GM12878 (cell line): ENCODE results near the gene CSN1S1. TPM values are rescaled to one million over a fixed set of nuclear protein-coding genes. Genes with fewer than 3 reads are reported as not detected.

Experiments
- BCL11A ChIP-seq: IDR thresholded peaks from 2 replicates; pipeline ENCODE4 v1.6.1; 2011; ENCODE audit warnings: low read depth, low read length
- BMI1 ChIP-seq: fragments of 450-650 bp; IDR thresholded peaks from 2 replicates; pipeline ENCODE4 v1.6.1; 2016; ENCODE audit warnings: mild to moderate bottlenecking, moderate library complexity, borderline replicate concordance
- EP300 ChIP-seq, 2 experiments: fragments of 150-350 bp in 1 of 2; IDR thresholded peaks; 2 replicates each; pipeline ENCODE4 v1.6.1; 2011 to 2012; ENCODE audit warnings: low read depth in 2 of 2, low read length in 2 of 2, borderline replicate concordance in 1 of 2, improper control_type of control experiment in 1 of 2, inconsistent platforms in 1 of 2; ENCODE audit not compliant: control insufficient read depth in 1 of 2
- GATAD2B ChIP-seq: fragments of 450-650 bp; conservative IDR thresholded peaks from 2 replicates; pipeline ENCODE4 v1.6.1; 2017; ENCODE audit warnings: low read depth, mild to moderate bottlenecking, moderate library complexity
- MXI1 ChIP-seq: fragments of 150-350 bp; IDR thresholded peaks from 2 replicates; pipeline ENCODE4 v1.6.1; 2011; ENCODE audit warnings: low read depth, mild to moderate bottlenecking, inconsistent platforms, low read length, improper control_type of control experiment
- NFXL1 ChIP-seq: fragments of 450-650 bp; IDR thresholded peaks from 2 replicates; pipeline ENCODE4 v1.6.1; 2017; ENCODE audit warnings: antibody characterized with exemption, mild to moderate bottlenecking, borderline replicate concordance
- RAD21 ChIP-seq: IDR thresholded peaks from 2 replicates; pipeline ENCODE4 v1.6.1; 2011; ENCODE audit warnings: mild to moderate bottlenecking, low read depth, low read length, moderate library complexity; ENCODE audit not compliant: insufficient read depth
- RCOR1 ChIP-seq: conservative IDR thresholded peaks from 2 replicates; pipeline ENCODE4 v1.6.1; 2012; ENCODE audit warnings: low read depth, low read length, improper control_type of control experiment
- SUPT20H ChIP-seq: IDR thresholded peaks from 2 replicates; pipeline ENCODE4 v1.6.1; 2011; ENCODE audit warnings: low read depth, mild to moderate bottlenecking, low read length, moderate library complexity, borderline replicate concordance; ENCODE audit not compliant: control insufficient read depth
- polyA plus RNA-seq, 11 experiments: library from polyadenylated mRNA; depleted of rRNA in 4 of 11; unstranded in 6 of 11; stranded (reverse) in 5 of 11; fragments of >200 nt; fragmentation: Nextera tagmentation in 4 of 11; fragmentation: Illumina TruSeq in 1 of 11; extraction: Ambion mirVana in 4 of 11; extraction: Trizol in 1 of 11; gene quantifications; 1 replicate in 1 of 11; 2 replicates in 10 of 11; pipeline versions ENCODE4 v1.2.1 to v1.2.3, GENCODE V29; 2011 to 2016; ENCODE audit warnings: inconsistent platforms in 2 of 11, missing spikeins in 2 of 11, low read depth in 1 of 11
- total RNA-seq, 4 experiments: library from RNA; depleted of rRNA in 3 of 4; stranded (reverse); fragments of >200 nt in 3 of 4; fragmentation: Illumina TruSeq in 1 of 4; extraction: Trizol in 1 of 4; gene quantifications; 2 replicates each; pipeline versions ENCODE4 v1.2.1 to v1.2.3, GENCODE V29; 2013 to 2021
- TF ChIP-seq, protein P1 (sequence below): fragments of 450-650 bp; formaldehyde crosslinking; IDR thresholded peaks from 2 replicates; pipeline ENCODE4 v1.4.0; 2020; ENCODE audit warnings: mild to moderate bottlenecking, moderate library complexity
- TF ChIP-seq, protein P2 (sequence below): IDR thresholded peaks from 2 replicates; pipeline ENCODE4 v1.6.1; 2011; ENCODE audit warnings: borderline replicate concordance, low read depth, mild to moderate bottlenecking, moderate library complexity, low read length; ENCODE audit not compliant: insufficient read depth, poor library complexity, severe bottlenecking

The CSN1S1 gene
- total and polyA plus RNA-seq, 10 of the 15 experiments (the other 5 are each of a cell fraction or from before 2014, with no cell fraction given) = not detected

DNA sequence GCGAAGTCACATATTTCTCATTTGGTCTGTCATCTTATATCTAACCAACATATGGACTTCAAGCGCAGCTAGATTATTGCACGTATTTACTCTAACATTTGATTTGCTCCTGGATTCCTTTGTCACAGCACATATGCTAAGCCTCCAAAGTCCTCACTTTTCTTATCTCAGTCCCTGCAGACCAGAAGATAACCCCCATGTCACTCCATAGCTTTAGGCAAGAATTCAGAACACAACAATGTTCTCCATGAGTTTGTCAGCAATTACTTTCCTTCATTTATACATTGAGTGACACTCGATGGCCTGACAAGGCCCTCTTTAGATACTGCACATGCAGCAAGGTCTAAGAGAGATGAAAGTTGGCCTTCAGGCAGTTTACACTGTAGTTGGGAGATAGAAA lies 60.1 kb downstream of the CSN1S1 start (continued):
- TF ChIP-seq, protein P1, sequence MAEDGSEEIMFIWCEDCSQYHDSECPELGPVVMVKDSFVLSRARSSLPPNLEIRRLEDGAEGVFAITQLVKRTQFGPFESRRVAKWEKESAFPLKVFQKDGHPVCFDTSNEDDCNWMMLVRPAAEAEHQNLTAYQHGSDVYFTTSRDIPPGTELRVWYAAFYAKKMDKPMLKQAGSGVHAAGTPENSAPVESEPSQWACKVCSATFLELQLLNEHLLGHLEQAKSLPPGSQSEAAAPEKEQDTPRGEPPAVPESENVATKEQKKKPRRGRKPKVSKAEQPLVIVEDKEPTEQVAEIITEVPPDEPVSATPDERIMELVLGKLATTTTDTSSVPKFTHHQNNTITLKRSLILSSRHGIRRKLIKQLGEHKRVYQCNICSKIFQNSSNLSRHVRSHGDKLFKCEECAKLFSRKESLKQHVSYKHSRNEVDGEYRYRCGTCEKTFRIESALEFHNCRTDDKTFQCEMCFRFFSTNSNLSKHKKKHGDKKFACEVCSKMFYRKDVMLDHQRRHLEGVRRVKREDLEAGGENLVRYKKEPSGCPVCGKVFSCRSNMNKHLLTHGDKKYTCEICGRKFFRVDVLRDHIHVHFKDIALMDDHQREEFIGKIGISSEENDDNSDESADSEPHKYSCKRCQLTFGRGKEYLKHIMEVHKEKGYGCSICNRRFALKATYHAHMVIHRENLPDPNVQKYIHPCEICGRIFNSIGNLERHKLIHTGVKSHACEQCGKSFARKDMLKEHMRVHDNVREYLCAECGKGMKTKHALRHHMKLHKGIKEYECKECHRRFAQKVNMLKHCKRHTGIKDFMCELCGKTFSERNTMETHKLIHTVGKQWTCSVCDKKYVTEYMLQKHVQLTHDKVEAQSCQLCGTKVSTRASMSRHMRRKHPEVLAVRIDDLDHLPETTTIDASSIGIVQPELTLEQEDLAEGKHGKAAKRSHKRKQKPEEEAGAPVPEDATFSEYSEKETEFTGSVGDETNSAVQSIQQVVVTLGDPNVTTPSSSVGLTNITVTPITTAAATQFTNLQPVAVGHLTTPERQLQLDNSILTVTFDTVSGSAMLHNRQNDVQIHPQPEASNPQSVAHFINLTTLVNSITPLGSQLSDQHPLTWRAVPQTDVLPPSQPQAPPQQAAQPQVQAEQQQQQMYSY = no peak
- no peak for TF ChIP-seq BCL11A
- TF ChIP-seq, protein P2, sequence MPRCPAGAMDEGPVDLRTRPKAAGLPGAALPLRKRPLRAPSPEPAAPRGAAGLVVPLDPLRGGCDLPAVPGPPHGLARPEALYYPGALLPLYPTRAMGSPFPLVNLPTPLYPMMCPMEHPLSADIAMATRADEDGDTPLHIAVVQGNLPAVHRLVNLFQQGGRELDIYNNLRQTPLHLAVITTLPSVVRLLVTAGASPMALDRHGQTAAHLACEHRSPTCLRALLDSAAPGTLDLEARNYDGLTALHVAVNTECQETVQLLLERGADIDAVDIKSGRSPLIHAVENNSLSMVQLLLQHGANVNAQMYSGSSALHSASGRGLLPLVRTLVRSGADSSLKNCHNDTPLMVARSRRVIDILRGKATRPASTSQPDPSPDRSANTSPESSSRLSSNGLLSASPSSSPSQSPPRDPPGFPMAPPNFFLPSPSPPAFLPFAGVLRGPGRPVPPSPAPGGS = no peak
- TF ChIP-seq EP300 (IDR thresholded peaks at IDR 0.05; ENCODE audit: borderline replicate concordance in 1 of 2, control insufficient read depth in 1 of 2, low read depth in 2 of 2, low read length in 2 of 2) = no peak
- no peak for TF ChIP-seq GATAD2B
- TF ChIP-seq BMI1 = no peak
- TF ChIP-seq MXI1 = no peak
- no peak for TF ChIP-seq RAD21
- TF ChIP-seq SUPT20H = no peak
- TF ChIP-seq NFXL1 = no peak
- no peak for TF ChIP-seq RCOR1
